MCF 10A (cell line): ENCODE results near the gene USP28. TPM values are rescaled to one million over a fixed set of nuclear protein-coding genes. Genes with fewer than 3 reads are reported as not detected.
"Not testable (repeated sequence)": the region's sequence is repeated elsewhere in the genome, so short reads cannot be mapped to it uniquely, and the experiment has no call there.

ENCODE experiments used
- BruUV-seq: library from RNA; stranded (reverse); fragments of 400-500 nt; replicated peaks from 2 replicates; lab custom pipeline; 2021; lab: Mats Ljungman, UMichigan
- CTCF ChIA-PET: fragments of 300-600 bp; sonication (Branson Sonifier 250); formaldehyde crosslinking; extraction: SDS; loops from one replicate; lab custom pipeline; 2021; ENCODE audit warnings: antibody characterized with exemption, inconsistent platforms; lab: Yijun Ruan, JAX
- POLR2A ChIA-PET: fragments of 300-600, 350-650 bp; sonication (Branson Sonifier 250); formaldehyde crosslinking; extraction: SDS; loops from one replicate; lab custom pipeline; 2020; ENCODE audit warnings: antibody characterized with exemption, inconsistent platforms; lab: Yijun Ruan, JAX
- DNase-seq: peaks from one replicate; pipeline ENCODE4 v3.0.0-alpha.2; 2018; ENCODE audit not compliant: unreplicated experiment
- H3K27ac Mint-ChIP-seq: one replicate; pipeline ENCODE4 v1.8.0; 2022; ENCODE audit warnings: mild to moderate bottlenecking, low read depth, mixed read lengths; ENCODE audit not compliant: unreplicated experiment
- H3K27me3 Mint-ChIP-seq: one replicate; pipeline ENCODE4 v1.8.0; 2022; ENCODE audit warnings: mixed read lengths; ENCODE audit not compliant: insufficient read depth, unreplicated experiment
- H3K36me3 Mint-ChIP-seq: one replicate; pipeline ENCODE4 v1.8.0; 2022; ENCODE audit warnings: mild to moderate bottlenecking, moderate library complexity, mixed read lengths; ENCODE audit not compliant: insufficient read depth, unreplicated experiment
- H3K4me1 Mint-ChIP-seq: one replicate; pipeline ENCODE4 v1.8.0; 2022; ENCODE audit warnings: mixed read lengths; ENCODE audit not compliant: insufficient read depth, unreplicated experiment
- H3K4me3 Mint-ChIP-seq: one replicate; pipeline ENCODE4 v1.8.0; 2022; ENCODE audit warnings: mild to moderate bottlenecking, moderate library complexity, mixed read lengths; ENCODE audit not compliant: unreplicated experiment
- H3K9me3 Mint-ChIP-seq: one replicate; pipeline ENCODE4 v1.8.0; 2022; ENCODE audit warnings: mixed read lengths; ENCODE audit not compliant: unreplicated experiment
- CTCF ChIP-seq: fragments of 200-600 bp; IDR thresholded peaks from one replicate; pipeline ENCODE4 v1.8.0; 2022; ENCODE audit warnings: antibody characterized with exemption, mild to moderate bottlenecking; ENCODE audit not compliant: unreplicated experiment
- intact Hi-C: fragments of 100-400 bp; cut with micrococcal nuclease; formaldehyde crosslinking; loops from 2 replicates; pipeline ENCODE4 v1.14.1; 2022
- total RNA-seq: library from RNA; stranded (reverse); gene quantifications from 2 replicates; pipeline ENCODE4 v1.2.3, GENCODE V29; 2022

Gene USP28
- total RNA-seq, 1 experiment from 2014 or later: 17.2 TPM

- no peak for DNase-seq
- no peak overlapping the region for H3K27ac Mint-ChIP-seq
- H3K27me3 Mint-ChIP-seq: no peaks in the 10 kb centered on the region
- H3K9me3 Mint-ChIP-seq: peaks cover 7% of the 10 kb centered on the region
- peaks cover 41% of the 10 kb centered on the region for H3K36me3 Mint-ChIP-seq
- POLR2A ChIA-PET: interaction anchor here (1.4 kb wide), 1 partner anchor 9 kb away, joined by 3 read pairs; the partner anchor contains the start of gene ZW10
- intact Hi-C loops: no loop called here
- BruUV-seq: no TSS peak
- CTCF ChIA-PET: interaction anchor here (0.6 to 0.9 kb wide), 3 partner anchors 9 to 1840 kb away, joined by 3 read pairs; partner anchors contain the start of gene ZW10
- no peak for TF ChIP-seq CTCF
- H3K4me3 Mint-ChIP-seq: no peak overlapping the region
- peaks cover 10% of the 10 kb centered on the region for H3K4me1 Mint-ChIP-seq
These were observed 110.7 kb downstream of the USP28 start for GRCh38 chr11:113764527-113765219.

- H3K27me3 Mint-ChIP-seq, BruUV-seq, DNase-seq, H3K27ac Mint-ChIP-seq, H3K4me3 Mint-ChIP-seq, CTCF ChIA-PET, H3K9me3 Mint-ChIP-seq, H3K4me1 Mint-ChIP-seq, intact Hi-C loops: not testable (repeated sequence)
- peaks cover 52% of the 10 kb centered on the region for H3K36me3 Mint-ChIP-seq
- POLR2A ChIA-PET: interaction anchor here (1.4 kb wide), 1 partner anchor 10 kb away, joined by 3 read pairs; the partner anchor contains the start of gene ZW10
These were observed 112.3 kb downstream of the USP28 start for GRCh38 chr11:113763040-113763439.

GRCh38 chr11:113760241-113760640 is 115.1 kb downstream of the USP28 start:
- no peak for TF ChIP-seq CTCF
- peaks cover 7% of the 10 kb centered on the region for H3K9me3 Mint-ChIP-seq
- H3K4me3 Mint-ChIP-seq: no peak overlapping the region
- intact Hi-C loops: no loop called here
- DNase-seq: no peak
- H3K36me3 Mint-ChIP-seq: peaks cover 69% of the 10 kb centered on the region
- H3K4me1 Mint-ChIP-seq: no peaks in the 10 kb centered on the region
- CTCF ChIA-PET: interaction anchor here (1.3 to 1.5 kb wide), 2 partner anchors 36 to 227 kb away, joined by 3 to 5 read pairs; no protein-coding TSS in a partner anchor
- no TSS peak for BruUV-seq
- H3K27me3 Mint-ChIP-seq: no peaks in the 10 kb centered on the region
- H3K27ac Mint-ChIP-seq: no peak overlapping the region
- POLR2A ChIA-PET: no interaction called here

- ChIA-PET CTCF (interaction anchor here (0.5 to 1.6 kb wide), 2 partner anchors 9 to 23 kb away, joined by 3 to 6 read pairs; no protein-coding TSS in a partner anchor), POLR2A (interaction anchor here (1.4 kb wide), 1 partner anchor 8 kb away, joined by 3 read pairs; no protein-coding TSS in a partner anchor)
- Mint-ChIP-seq H3K4me1 (no peaks in the 10 kb centered on the region), H3K9me3 (no peaks in the 10 kb centered on the region), H3K27ac (no peak overlapping the region), H3K27me3 (no peaks in the 10 kb centered on the region), H3K4me3 (no peak overlapping the region), H3K36me3 (peaks cover 81% of the 10 kb centered on the region)
- BruUV-seq: no TSS peak
- intact Hi-C loops: no loop called here
- TF ChIP-seq CTCF: no peak
- DNase-seq: no peak
These were observed 122.4 kb downstream of the USP28 start for GRCh38 chr11:113752932-113753331.

Other genes with a start within 250 kb of the USP28 start
- 0.49 and 0.83 TPM in 2 replicates for gene TMPRSS5, start 169.3 kb downstream of the USP28 start, total RNA-seq
- gene ZW10, start 101.9 kb downstream of the USP28 start, total RNA-seq: 14.7 and 14.9 TPM in 2 replicates
- not detected in 2 replicates for gene CLDN25, start 95.8 kb downstream of the USP28 start, total RNA-seq
- not detected in 2 replicates for gene HTR3B, start 29.2 kb upstream of the USP28 start, total RNA-seq
- gene HTR3A, start 99.5 kb upstream of the USP28 start, total RNA-seq: not detected in 2 replicates
- 70.4 and 75.3 TPM in 2 replicates for gene ZBTB16, start 184.1 kb upstream of the USP28 start, total RNA-seq